ENCODE results near the gene IL17F.

DNA sequence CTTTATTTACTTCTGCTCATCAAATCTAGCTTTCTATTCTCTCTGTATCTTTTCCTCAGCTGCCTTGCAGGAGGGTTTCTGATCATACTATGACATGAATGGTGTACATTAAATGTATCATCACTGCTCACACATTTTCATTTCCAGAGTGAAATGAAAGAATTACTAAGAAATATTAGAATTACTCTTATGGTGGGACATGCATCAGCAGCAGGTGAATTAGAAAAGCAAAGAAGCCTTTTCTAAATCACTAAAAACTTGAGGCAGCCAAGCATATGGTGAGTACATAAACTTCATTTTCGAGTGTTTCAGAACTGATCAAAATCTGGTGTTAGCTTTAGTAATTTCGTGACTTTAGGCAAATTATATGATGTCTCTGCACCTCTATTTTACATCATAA is 34.5 kb downstream of the IL17F start:
- TF ChIP-seq POLR2A (IDR thresholded peaks at IDR 0.05; ENCODE audit: extremely low read depth, insufficient read length) (no peak), MYC (IDR thresholded peaks at IDR 0.05; ENCODE audit: low read depth, low read length) (no peak)
- TF ChIP-seq, protein P1, sequence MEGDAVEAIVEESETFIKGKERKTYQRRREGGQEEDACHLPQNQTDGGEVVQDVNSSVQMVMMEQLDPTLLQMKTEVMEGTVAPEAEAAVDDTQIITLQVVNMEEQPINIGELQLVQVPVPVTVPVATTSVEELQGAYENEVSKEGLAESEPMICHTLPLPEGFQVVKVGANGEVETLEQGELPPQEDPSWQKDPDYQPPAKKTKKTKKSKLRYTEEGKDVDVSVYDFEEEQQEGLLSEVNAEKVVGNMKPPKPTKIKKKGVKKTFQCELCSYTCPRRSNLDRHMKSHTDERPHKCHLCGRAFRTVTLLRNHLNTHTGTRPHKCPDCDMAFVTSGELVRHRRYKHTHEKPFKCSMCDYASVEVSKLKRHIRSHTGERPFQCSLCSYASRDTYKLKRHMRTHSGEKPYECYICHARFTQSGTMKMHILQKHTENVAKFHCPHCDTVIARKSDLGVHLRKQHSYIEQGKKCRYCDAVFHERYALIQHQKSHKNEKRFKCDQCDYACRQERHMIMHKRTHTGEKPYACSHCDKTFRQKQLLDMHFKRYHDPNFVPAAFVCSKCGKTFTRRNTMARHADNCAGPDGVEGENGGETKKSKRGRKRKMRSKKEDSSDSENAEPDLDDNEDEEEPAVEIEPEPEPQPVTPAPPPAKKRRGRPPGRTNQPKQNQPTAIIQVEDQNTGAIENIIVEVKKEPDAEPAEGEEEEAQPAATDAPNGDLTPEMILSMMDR (IDR thresholded peaks at IDR 0.05; ENCODE audit: low read depth, low read length), result no peak
